Breast epithelium (tissue), 4 donors: ENCODE data around the gene TTC23. TPM values are rescaled to one million over a fixed set of nuclear protein-coding genes. Genes with fewer than 3 reads are reported as not detected.
A peak's percentile ranks its signal among the peaks of the same experiment; 100 is the strongest.

Source experiments
- DNase-seq, 2 donors: peaks; one replicate each; pipeline ENCODE4 v3.0.0-alpha.2; 2019; ENCODE audit warnings: low spot score in 2 of 2
- H3K27ac ChIP-seq, 2 donors: fragments of 200-600 bp; sonication (generic) in 1 of 2; one replicate each; pipeline ENCODE4 v1.5.1; 2016 to 2019; ENCODE audit warnings: mild to moderate bottlenecking in 1 of 2
- H3K27me3 ChIP-seq, 2 donors: fragments of 200-600 bp; sonication (generic) in 1 of 2; one replicate each; pipeline versions ENCODE4 v1.5.1 to v1.6.0; 2017 to 2019; ENCODE audit warnings: control low read depth in 1 of 2, mild to moderate bottlenecking in 1 of 2
- H3K36me3 ChIP-seq: fragments of 200-600 bp; one replicate; pipeline ENCODE4 v1.5.1; 2019
- H3K4me1 ChIP-seq, 2 donors: fragments of 200-600 bp; sonication (generic); one replicate each; pipeline ENCODE4 v1.5.1; 2016 to 2019; ENCODE audit warnings: control low read depth in 1 of 2
- H3K4me3 ChIP-seq, 3 donors: fragments of 200-600 bp; sonication (generic); 1 replicate in 2 of 3; 2 replicates in 1 of 3; pipeline ENCODE4 v1.5.1; 2016 to 2019; ENCODE audit warnings: mild to moderate bottlenecking in 3 of 3, moderate library complexity in 2 of 3
- H3K9me3 ChIP-seq, 2 donors: fragments of 200-600 bp; sonication (generic) in 1 of 2; one replicate each; pipeline ENCODE4 v1.5.1; 2016 to 2019; ENCODE audit warnings: control low read depth in 1 of 2
- POLR2A ChIP-seq: fragments of 450-650 bp; IDR thresholded peaks from one replicate; pipeline ENCODE4 v1.6.1; 2016; ENCODE audit warnings: antibody characterized with exemption, mild to moderate bottlenecking, moderate library complexity
- POLR2AphosphoS5 ChIP-seq, 3 donors: sonication (generic); formaldehyde crosslinking; IDR thresholded peaks; one replicate each; pipeline ENCODE4 v1.6.1; 2017; ENCODE audit warnings: antibody characterized with exemption in 3 of 3
- intact Hi-C: fragments of 100-400 bp; cut with DNase I; formaldehyde crosslinking; loops from one replicate; pipeline ENCODE4 v1.15.1; 2023; ENCODE audit warnings: low total_unique reads
- total RNA-seq, 3 donors: library from RNA; depleted of rRNA; stranded (reverse); fragments of >200 nt; gene quantifications; one replicate each; pipeline ENCODE4 v1.1.0, GENCODE V29; 2016
- TF ChIP-seq, protein P1 (sequence below), 3 donors: fragments of 450-650 bp; IDR thresholded peaks; one replicate each; pipeline ENCODE4 v1.5.1; 2016 to 2017; ENCODE audit warnings: antibody characterized with exemption in 3 of 3, mild to moderate bottlenecking in 3 of 3, moderate library complexity in 3 of 3

TTC23 gene
- total RNA-seq, 3 donors from 2014 or later = 19.2 to 43.9 (median 29.5) TPM

DNA sequence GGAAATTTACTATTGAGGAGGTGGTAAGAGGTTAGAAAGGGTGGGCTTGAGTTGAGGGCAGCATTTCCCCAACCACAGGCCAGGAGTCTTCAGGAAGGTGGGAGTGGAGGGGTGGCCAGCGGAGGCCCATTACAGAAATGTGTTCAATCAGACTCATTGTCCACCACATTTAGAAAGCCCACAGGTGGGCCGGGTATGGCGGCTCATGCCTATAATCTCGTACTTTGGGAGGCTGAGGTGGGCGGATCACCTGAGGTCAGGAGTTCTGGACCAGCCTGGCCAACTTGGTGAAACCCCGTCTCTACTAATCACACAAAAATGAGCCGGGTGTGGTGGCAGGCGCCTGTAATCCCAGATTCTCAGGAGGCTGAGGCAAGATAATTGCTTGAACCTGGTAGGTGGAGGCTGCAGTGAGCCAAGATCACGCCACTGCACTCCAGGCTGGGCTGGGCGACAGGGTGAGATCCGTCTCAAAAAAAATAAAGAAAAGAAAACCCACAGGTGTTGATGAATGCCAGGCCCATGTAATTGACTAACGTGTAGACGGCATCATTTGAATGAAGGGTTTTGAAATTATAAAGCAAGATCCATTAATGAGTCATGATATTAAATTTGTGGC lies 156.7 kb downstream of the TTC23 start:
- DNase-seq = no peak
- H3K27ac ChIP-seq = no peak overlapping the region
- intact Hi-C loops = no loop called here
- no peak overlapping the region for H3K4me3 ChIP-seq
- no peaks in the 10 kb centered on the region for H3K36me3 ChIP-seq
- H3K4me1 ChIP-seq = no peaks in the 10 kb centered on the region
- TF ChIP-seq POLR2AphosphoS5 (IDR thresholded peaks at IDR 0.05) (no peak), POLR2A (no peak)
- TF ChIP-seq, protein P1, sequence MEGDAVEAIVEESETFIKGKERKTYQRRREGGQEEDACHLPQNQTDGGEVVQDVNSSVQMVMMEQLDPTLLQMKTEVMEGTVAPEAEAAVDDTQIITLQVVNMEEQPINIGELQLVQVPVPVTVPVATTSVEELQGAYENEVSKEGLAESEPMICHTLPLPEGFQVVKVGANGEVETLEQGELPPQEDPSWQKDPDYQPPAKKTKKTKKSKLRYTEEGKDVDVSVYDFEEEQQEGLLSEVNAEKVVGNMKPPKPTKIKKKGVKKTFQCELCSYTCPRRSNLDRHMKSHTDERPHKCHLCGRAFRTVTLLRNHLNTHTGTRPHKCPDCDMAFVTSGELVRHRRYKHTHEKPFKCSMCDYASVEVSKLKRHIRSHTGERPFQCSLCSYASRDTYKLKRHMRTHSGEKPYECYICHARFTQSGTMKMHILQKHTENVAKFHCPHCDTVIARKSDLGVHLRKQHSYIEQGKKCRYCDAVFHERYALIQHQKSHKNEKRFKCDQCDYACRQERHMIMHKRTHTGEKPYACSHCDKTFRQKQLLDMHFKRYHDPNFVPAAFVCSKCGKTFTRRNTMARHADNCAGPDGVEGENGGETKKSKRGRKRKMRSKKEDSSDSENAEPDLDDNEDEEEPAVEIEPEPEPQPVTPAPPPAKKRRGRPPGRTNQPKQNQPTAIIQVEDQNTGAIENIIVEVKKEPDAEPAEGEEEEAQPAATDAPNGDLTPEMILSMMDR (IDR thresholded peaks at IDR 0.05) = no peak
- H3K27me3 ChIP-seq = no peaks in the 10 kb centered on the region
- no peaks in the 10 kb centered on the region for H3K9me3 ChIP-seq

DNA sequence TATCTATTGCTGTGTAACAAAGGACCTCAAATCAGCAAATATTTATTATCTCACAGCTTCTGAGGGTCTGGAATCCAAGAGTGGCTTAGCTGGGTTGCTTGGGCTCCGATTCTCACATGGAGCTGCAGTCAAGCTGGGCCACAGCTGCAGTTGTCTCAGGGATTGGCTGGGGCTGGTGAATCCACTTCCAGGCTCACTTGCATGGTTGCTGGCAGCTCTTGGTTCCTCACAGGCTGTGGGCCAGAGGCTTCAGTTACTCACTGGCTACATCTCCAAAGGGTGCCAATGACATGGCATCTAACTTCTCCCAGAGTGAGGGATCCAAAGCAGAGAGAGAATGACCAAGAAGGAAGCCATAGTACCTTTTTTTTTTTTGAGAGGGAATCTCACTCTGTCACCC lies 158.4 kb downstream of the TTC23 start:
- TF ChIP-seq POLR2A (no peak), POLR2AphosphoS5 (IDR thresholded peaks at IDR 0.05) (no peak)
- TF ChIP-seq, protein P1 (IDR thresholded peaks at IDR 0.05) = no peak
- Histone ChIP-seq H3K4me1 (no peaks in the 10 kb centered on the region), H3K27me3 (no peaks in the 10 kb centered on the region), H3K27ac (no peak overlapping the region), H3K9me3 (no peaks in the 10 kb centered on the region), H3K36me3 (no peaks in the 10 kb centered on the region), H3K4me3 (no peak overlapping the region)
- peak in 1 of 2 donors; percentile 25 for DNase-seq
- intact Hi-C loops = no loop called here

DNA sequence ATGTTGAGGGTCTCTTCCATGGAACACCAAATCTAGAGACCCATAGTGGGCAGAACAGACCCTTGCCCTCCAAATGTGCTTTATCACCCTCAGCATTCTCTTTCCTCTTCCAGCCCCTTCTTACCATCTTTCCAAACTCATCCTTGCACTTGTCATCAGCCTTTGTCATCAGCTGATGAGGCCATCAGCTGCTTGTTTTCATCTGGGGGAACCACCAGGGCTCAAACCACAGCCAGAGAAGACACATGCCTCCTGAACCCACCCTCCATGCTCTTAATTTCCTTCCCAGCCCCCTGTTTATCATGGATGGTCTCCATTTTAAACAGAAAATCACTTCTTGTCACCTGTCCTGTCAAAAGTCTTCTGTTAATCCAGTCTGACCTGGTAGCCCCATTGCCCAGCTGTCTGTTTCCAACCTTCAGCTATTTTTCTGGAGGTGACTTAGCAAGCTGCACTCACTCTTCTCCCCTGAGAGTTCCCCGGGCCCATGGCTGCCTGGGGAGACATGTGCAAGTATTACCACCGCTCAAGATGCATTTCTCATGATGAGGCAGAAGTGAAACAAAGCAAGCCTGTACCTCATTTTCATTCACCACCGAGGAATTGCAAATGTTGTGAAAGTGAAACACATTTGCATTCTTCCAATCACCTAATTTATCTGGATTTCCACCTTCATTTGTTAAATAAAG lies 159.2 kb downstream of the TTC23 start:
- intact Hi-C loops = no loop called here
- Histone ChIP-seq H3K4me1 (no peaks in the 10 kb centered on the region), H3K27ac (no peak overlapping the region), H3K27me3 (no peaks in the 10 kb centered on the region), H3K4me3 (no peak overlapping the region), H3K9me3 (no peaks in the 10 kb centered on the region), H3K36me3 (no peaks in the 10 kb centered on the region)
- DNase-seq = peak in 1 of 2 donors; percentile 14
- TF ChIP-seq POLR2A = no peak
- TF ChIP-seq, protein P1 (IDR thresholded peaks at IDR 0.05) = no peak
- TF ChIP-seq POLR2AphosphoS5 (IDR thresholded peaks at IDR 0.05) = no peak

DNA sequence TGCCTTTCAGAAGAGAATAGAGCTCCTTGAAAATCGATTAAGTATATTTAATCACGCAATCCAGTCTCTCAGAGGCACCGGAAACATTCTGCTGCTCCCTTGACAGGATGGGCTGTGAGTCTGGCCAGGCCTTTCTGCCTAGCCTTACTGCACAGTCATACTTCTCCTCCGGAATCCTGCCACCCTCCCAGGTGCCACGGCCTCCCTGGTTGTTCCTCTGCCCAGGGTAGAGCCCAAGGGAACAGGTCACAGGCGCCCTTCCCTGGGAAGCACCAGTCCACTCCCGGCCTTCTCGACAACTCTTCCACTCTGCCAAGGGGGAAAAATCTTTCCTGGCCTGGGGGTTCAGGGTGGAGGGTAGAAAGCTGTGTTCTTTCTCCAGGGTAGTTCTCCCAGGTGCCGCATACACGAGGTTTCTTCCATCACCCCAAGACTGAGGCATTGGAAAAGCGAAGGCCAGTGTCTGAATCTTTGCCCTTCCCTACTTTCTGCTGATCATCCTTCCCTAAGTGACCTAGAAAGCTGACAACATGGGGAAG lies 161.9 kb downstream of the TTC23 start:
- no peak for TF ChIP-seq POLR2AphosphoS5 (IDR thresholded peaks at IDR 0.05)
- TF ChIP-seq, protein P1 (IDR thresholded peaks at IDR 0.05) = no peak
- no peak for TF ChIP-seq POLR2A
- H3K4me3 ChIP-seq = no peak overlapping the region
- H3K27me3 ChIP-seq = no peaks in the 10 kb centered on the region
- intact Hi-C loops = no loop called here
- no peaks in the 10 kb centered on the region for H3K4me1 ChIP-seq
- no peaks in the 10 kb centered on the region for H3K36me3 ChIP-seq
- no peak overlapping the region for H3K27ac ChIP-seq
- peak in 1 of 2 donors; percentile 36 for DNase-seq
- H3K9me3 ChIP-seq = no peaks in the 10 kb centered on the region

DNA sequence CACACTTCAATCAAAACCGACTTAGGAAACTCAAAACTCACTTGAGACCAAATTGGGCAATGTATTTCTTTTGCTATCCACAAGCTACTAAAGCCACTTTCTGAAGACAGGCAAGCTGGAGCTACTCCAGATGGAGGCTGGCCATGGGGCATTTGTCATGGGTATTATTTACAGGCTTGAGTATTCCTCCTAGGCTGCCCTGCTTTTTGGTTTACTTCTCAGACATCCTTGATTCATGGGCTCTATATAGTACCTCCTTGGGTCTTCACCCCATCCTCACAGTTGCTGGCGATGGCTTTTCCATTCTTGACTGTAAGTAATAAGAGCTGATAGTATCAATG lies 163.1 kb downstream of the TTC23 start:
- no peaks in the 10 kb centered on the region for H3K36me3 ChIP-seq
- DNase-seq = peak in 1 of 2 donors; percentile 24
- no peak for TF ChIP-seq POLR2AphosphoS5 (IDR thresholded peaks at IDR 0.05)
- TF ChIP-seq, protein P1 (IDR thresholded peaks at IDR 0.05) = no peak
- TF ChIP-seq POLR2A = no peak
- H3K4me1 ChIP-seq = no peaks in the 10 kb centered on the region
- no peak overlapping the region for H3K27ac ChIP-seq
- H3K4me3 ChIP-seq = no peak overlapping the region
- intact Hi-C loops = no loop called here
- H3K27me3 ChIP-seq = no peaks in the 10 kb centered on the region
- no peaks in the 10 kb centered on the region for H3K9me3 ChIP-seq
